ENCODE data around the gene ACAD11. TPM values are rescaled to one million over a fixed set of nuclear protein-coding genes. Genes with fewer than 3 reads are reported as not detected.

The ACAD11 gene
- total RNA-seq, 3 donors from 2014 or later (not counting 1 experiment from before 2014, with no cell fraction given), result 15.8 to 30.6 (median 25.2) TPM

GRCh38 chr3:132638706-132639105 lies 20.9 kb downstream of the ACAD11 start:
- Histone ChIP-seq H3K4me3 (ENCODE audit: low read length) (no peak overlapping the region), H3K4me1 (ENCODE audit: control insufficient read depth, insufficient read depth, low read length) (no peaks in the 10 kb centered on the region), H3K9me3 (ENCODE audit: control insufficient read depth, insufficient read depth, low read length) (no peaks in the 10 kb centered on the region), H3K36me3 (ENCODE audit: control insufficient read depth, insufficient read depth, low read length) (peaks cover 23% of the 10 kb centered on the region), H3K27me3 (ENCODE audit: control insufficient read depth, insufficient read depth, low read length) (no peaks in the 10 kb centered on the region), H3K27ac (ENCODE audit: low read length) (no peak overlapping the region)
- no peak for ATAC-seq
- H3K4me3 Mint-ChIP-seq, result no peak overlapping the region
- intact Hi-C loops (cut with micrococcal nuclease), result no loop called here
- no peaks in the 10 kb centered on the region for H3K9me3 Mint-ChIP-seq
- peaks cover 0 to 4% of the 10 kb centered on the region in 2 donors for H3K4me1 Mint-ChIP-seq
- no peak for DNase-seq
- no peak for TF ChIP-seq CTCF (IDR thresholded peaks at IDR 0.05)
- H3K36me3 Mint-ChIP-seq, result no peaks in the 10 kb centered on the region
- H3K27me3 Mint-ChIP-seq (ENCODE audit: low read depth in 2 of 2), result no peaks in the 10 kb centered on the region
- H3K27ac Mint-ChIP-seq, result no peak overlapping the region

GRCh38 chr3:132637590-132637989 lies 22.0 kb downstream of the ACAD11 start:
- H3K9me3 Mint-ChIP-seq, result no peaks in the 10 kb centered on the region
- no peaks in the 10 kb centered on the region for H3K27me3 ChIP-seq (ENCODE audit: control insufficient read depth, insufficient read depth, low read length)
- H3K27ac Mint-ChIP-seq, result no peak overlapping the region
- WGBS (ENCODE audit: insufficient coverage), result no CpG with 5 or more reads among the region's 1 CpG
- no peaks in the 10 kb centered on the region for H3K4me1 ChIP-seq (ENCODE audit: control insufficient read depth, insufficient read depth, low read length)
- H3K36me3 ChIP-seq (ENCODE audit: control insufficient read depth, insufficient read depth, low read length), result peaks cover 23% of the 10 kb centered on the region
- H3K4me1 Mint-ChIP-seq, result no peaks in the 10 kb centered on the region
- H3K4me3 Mint-ChIP-seq, result no peak overlapping the region
- no peak for ATAC-seq
- H3K27me3 Mint-ChIP-seq (ENCODE audit: low read depth in 2 of 2), result no peaks in the 10 kb centered on the region
- TF ChIP-seq CTCF (IDR thresholded peaks at IDR 0.05), result no peak
- no peak overlapping the region for H3K27ac ChIP-seq (ENCODE audit: low read length)
- H3K36me3 Mint-ChIP-seq, result no peaks in the 10 kb centered on the region
- DNase-seq, result no peak
- intact Hi-C loops (cut with micrococcal nuclease), result no loop called here
- H3K4me3 ChIP-seq (ENCODE audit: low read length), result no peak overlapping the region
- H3K9me3 ChIP-seq (ENCODE audit: control insufficient read depth, insufficient read depth, low read length), result no peaks in the 10 kb centered on the region

GRCh38 chr3:132635052-132635451 lies 24.6 kb downstream of the ACAD11 start:
- H3K4me3 Mint-ChIP-seq, result no peak overlapping the region
- H3K27me3 Mint-ChIP-seq (ENCODE audit: low read depth in 2 of 2), result no peaks in the 10 kb centered on the region
- no peaks in the 10 kb centered on the region for H3K9me3 Mint-ChIP-seq
- no peak overlapping the region for H3K27ac ChIP-seq (ENCODE audit: low read length)
- DNase-seq, result no peak
- intact Hi-C loops (cut with micrococcal nuclease), result no loop called here
- H3K36me3 Mint-ChIP-seq, result no peaks in the 10 kb centered on the region
- H3K4me1 Mint-ChIP-seq, result no peaks in the 10 kb centered on the region
- no peaks in the 10 kb centered on the region for H3K4me1 ChIP-seq (ENCODE audit: control insufficient read depth, insufficient read depth, low read length)
- no peaks in the 10 kb centered on the region for H3K9me3 ChIP-seq (ENCODE audit: control insufficient read depth, insufficient read depth, low read length)
- no peak for TF ChIP-seq CTCF (IDR thresholded peaks at IDR 0.05)
- ATAC-seq, result no peak
- no peaks in the 10 kb centered on the region for H3K27me3 ChIP-seq (ENCODE audit: control insufficient read depth, insufficient read depth, low read length)
- no peak overlapping the region for H3K4me3 ChIP-seq (ENCODE audit: low read length)
- H3K36me3 ChIP-seq (ENCODE audit: control insufficient read depth, insufficient read depth, low read length), result peaks cover 17% of the 10 kb centered on the region
- no peak overlapping the region for H3K27ac Mint-ChIP-seq

GRCh38 chr3:132630612-132631011 lies 29.0 kb downstream of the ACAD11 start:
- intact Hi-C loops (cut with micrococcal nuclease), result no loop called here
- peaks cover 11% of the 10 kb centered on the region for H3K36me3 Mint-ChIP-seq
- no peaks in the 10 kb centered on the region for H3K9me3 ChIP-seq (ENCODE audit: control insufficient read depth, insufficient read depth, low read length)
- ATAC-seq (no peak), DNase-seq (no peak)
- peaks cover 22% of the 10 kb centered on the region for H3K36me3 ChIP-seq (ENCODE audit: control insufficient read depth, insufficient read depth, low read length)
- H3K4me3 Mint-ChIP-seq, result no peak overlapping the region
- H3K4me3 ChIP-seq (ENCODE audit: low read length), result no peak overlapping the region
- H3K4me1 ChIP-seq (ENCODE audit: control insufficient read depth, insufficient read depth, low read length), result no peaks in the 10 kb centered on the region
- H3K4me1 Mint-ChIP-seq, result no peaks in the 10 kb centered on the region
- no peak overlapping the region for H3K27ac Mint-ChIP-seq
- no peak for TF ChIP-seq CTCF (IDR thresholded peaks at IDR 0.05)
- no peaks in the 10 kb centered on the region for H3K27me3 ChIP-seq (ENCODE audit: control insufficient read depth, insufficient read depth, low read length)
- no peak overlapping the region for H3K27ac ChIP-seq (ENCODE audit: low read length)
- no peaks in the 10 kb centered on the region for H3K9me3 Mint-ChIP-seq
- WGBS (ENCODE audit: insufficient coverage), result 99% methylated on average over 5 of the region's 7 CpGs
- no peaks in the 10 kb centered on the region for H3K27me3 Mint-ChIP-seq (ENCODE audit: low read depth in 2 of 2)

Measured in natural killer cell (primary cell).